ENCODE measurements around the gene POLA2.
"Not testable (repeated sequence)": the region's sequence is repeated elsewhere in the genome, so short reads cannot be mapped to it uniquely, and the experiment has no call there.

POLA2 gene

GRCh38 chr11:65308281-65308891 is 46.6 kb downstream of the POLA2 start:
- no peak for DNase-seq (ENCODE audit: low spot score)

DNA sequence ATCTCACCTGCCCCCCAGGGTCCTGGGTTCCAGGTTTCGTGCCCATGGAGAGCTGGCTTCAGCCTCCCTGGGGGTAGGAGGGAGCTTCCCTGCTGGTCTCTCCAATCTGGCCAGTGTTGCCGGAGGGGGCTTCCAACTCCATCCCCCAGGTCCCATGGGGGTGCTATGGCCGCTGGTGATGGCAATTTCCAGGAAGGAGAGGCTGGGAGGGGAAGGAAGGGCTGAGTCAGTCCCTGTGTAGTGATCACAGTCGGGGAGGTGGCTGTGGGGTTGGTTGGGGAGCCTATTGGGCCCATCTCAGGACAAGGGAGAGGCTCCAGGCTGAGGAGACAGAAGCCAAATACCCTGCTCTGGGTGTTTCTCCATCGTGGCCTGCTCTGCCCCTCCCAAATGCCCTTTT is 47.2 kb downstream of the POLA2 start:
- DNase-seq (ENCODE audit: low spot score), result no peak

DNA sequence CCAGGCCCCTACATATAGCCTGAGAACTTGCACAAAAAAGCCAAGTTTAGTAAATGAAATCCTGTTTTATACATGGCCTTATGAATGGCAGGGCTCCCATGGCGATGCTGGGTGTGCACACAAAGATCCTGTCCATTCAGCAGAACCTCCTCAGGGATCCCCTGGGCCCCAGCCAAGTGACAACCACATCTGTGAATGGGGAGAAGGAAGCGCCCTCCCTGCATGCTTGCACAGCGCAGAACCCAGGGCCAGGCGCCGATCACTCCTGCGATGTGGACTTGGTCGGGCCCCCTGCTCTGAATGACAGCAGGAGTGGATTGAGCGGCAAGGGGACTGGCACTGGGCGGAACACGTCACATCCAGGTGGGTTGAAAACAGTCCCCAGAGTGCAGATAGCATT is 48.5 kb downstream of the POLA2 start:
- no peak for DNase-seq (ENCODE audit: low spot score)

DNA sequence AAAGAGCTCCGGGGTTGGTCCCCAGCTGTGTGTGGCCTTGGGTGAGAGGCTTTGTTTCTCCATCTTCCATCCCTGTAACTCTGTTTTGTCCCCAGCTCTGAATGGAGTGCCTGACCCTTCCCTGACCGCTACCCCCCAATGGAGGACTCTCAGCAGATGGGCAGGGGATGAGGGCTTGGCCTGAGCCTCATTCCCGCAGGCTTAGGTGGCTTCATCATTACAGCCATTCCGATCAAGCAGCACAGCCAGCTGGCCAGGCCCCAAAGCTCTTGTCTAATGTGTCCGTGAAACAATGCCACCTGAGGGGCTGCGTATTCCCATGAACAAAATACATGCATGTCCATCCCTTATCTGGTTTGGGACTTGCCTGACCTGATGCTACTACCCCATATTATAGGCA is 49.0 kb downstream of the POLA2 start:
- DNase-seq (ENCODE audit: low spot score), result no peak

- DNase-seq (ENCODE audit: low spot score), result no peak
These were observed 49.5 kb downstream of the POLA2 start for GRCh38 chr11:65311170-65311678.

GRCh38 chr11:65314501-65315203 is 52.9 kb downstream of the POLA2 start, which contains the start of gene CDC42EP2:
Gene CDC42EP2, plus strand, starts transcription at chr11:65314866. Its CDS starts 6,033 bp downstream, at chr11:65320899.
- peak; percentile 79 for DNase-seq (ENCODE audit: low spot score)

DNA sequence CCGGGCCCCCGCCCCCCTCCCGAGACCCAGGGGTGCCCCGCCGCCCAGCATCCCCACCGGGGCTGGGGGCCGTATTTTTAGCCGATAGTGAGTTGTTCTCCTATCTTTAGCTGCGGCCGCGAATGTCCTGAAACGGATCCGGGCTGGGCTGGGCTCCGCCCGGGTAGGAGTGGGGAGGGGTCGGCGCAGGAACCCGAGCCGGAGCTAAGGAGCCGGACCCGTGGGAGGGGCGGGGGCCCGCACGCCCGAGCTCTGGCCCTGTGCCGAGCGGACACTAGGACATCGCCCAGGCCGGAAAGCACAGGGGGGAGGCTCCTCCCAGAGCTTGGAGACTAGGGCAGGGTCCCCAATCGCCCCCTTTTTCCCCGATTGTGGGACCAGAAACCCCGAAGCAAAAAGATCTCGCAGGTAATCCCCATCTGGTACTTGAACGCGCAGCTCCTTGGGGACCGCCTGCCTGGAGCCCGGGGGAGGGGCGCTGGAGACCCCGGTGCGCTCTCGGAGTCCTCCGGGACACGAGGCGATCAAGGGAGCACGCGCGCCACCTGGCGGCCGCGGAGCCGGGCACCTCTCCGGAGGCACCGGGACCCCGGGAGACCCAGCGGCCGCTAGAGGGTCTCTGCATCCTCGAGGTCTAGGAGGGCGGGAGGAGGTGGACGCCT is 53.6 kb downstream of the POLA2 start:
- DNase-seq (ENCODE audit: low spot score), result peak; percentile 71

GRCh38 chr11:65315866-65316226 is 54.1 kb downstream of the POLA2 start:
- DNase-seq (ENCODE audit: low spot score), result no peak

GRCh38 chr11:65316227-65317024 is 54.7 kb downstream of the POLA2 start:
- no peak for DNase-seq (ENCODE audit: low spot score)

- DNase-seq (ENCODE audit: low spot score), result no peak
These were observed 55.4 kb downstream of the POLA2 start for GRCh38 chr11:65317025-65317786.

DNA sequence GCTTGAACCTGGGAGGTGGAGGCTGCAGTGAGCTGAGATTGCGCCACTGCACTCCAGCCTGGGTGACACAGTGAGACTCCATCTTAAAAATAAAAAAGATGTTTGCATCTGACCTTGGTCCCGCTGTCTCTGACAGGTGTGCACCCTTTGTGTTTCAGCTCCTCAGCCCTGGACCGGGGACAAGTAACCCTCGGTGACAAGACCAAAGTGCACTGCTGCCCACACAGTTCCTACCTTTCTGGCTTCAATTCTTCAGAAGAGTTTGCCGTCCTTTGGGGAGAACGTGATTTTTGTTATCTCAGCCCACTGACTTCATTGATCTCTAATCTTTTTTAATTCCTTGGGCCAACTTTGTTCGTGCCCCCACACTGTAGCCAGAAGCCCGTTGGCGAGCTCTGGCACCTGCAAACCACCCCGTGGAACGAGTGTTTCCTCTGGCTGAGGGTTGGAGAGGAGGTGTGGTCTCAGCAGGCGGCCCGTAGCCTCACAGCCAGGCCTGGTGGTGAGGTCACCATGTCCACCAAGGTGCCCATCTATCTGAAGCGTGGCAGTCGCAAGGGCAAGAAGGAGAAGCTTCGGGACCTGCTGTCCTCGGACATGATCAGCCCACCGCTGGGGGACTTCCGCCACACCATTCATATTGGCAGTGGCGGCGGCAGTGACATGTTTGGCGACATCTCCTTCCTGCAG is 58.8 kb downstream of the POLA2 start:
- no peak for DNase-seq (ENCODE audit: low spot score)

DNA sequence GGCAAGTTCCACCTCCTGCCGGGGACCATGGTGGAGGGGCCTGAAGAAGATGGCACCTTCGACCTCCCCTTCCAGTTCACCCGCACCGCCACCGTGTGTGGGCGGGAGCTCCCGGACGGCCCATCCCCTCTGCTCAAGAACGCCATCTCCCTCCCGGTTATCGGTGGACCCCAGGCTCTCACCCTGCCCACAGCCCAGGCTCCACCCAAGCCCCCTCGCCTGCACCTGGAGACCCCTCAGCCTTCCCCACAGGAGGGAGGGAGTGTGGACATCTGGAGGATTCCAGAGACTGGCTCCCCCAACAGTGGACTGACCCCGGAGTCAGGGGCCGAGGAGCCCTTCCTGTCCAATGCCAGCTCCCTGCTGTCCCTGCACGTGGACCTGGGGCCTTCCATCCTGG is 59.3 kb downstream of the POLA2 start:
- no peak for DNase-seq (ENCODE audit: low spot score)

GRCh38 chr11:65321828-65322485 is 60.2 kb downstream of the POLA2 start:
- DNase-seq (ENCODE audit: low spot score), result no peak

GRCh38 chr11:65323813-65324212 is 62.1 kb downstream of the POLA2 start:
- DNase-seq (ENCODE audit: low spot score), result no peak

GRCh38 chr11:65325435-65325834 is 63.7 kb downstream of the POLA2 start:
- DNase-seq (ENCODE audit: low spot score), result no peak

- DNase-seq (ENCODE audit: low spot score), result no peak
These were observed 65.3 kb downstream of the POLA2 start for GRCh38 chr11:65327021-65327420.

- no peak for DNase-seq (ENCODE audit: low spot score)
These were observed 67.7 kb downstream of the POLA2 start for GRCh38 chr11:65329478-65329877.

GRCh38 chr11:65329944-65330403 is 68.2 kb downstream of the POLA2 start:
- peak; percentile 57 for DNase-seq (ENCODE audit: low spot score)

GRCh38 chr11:65330544-65330943 is 68.8 kb downstream of the POLA2 start:
- DNase-seq (ENCODE audit: low spot score), result no peak

DNA sequence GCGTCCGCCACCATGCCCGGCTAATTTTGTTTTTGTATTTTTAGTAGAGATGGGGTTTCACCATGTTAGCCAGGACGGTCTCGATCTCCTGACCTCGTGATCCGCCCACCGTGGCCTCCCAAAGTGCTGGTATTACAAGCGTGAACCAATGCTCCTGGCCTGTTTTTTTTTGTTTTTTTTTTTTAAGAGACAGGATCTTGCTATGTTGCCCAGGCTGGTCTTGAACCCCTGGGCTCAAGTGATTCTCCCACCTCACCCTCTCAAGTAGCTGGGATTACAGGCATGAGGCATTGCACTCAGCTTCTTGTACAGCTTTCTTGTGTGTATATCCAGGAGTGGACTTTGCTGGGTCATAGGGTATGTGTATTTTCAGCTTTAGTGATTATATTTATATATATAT is 70.8 kb downstream of the POLA2 start:
- DNase-seq (ENCODE audit: low spot score), result not testable (repeated sequence)
